ENCODE measurements around the gene RHOD. TPM values are rescaled to one million over a fixed set of nuclear protein-coding genes. Genes with fewer than 3 reads are reported as not detected.

The RHOD gene
- total RNA-seq, 1 experiment from 2014 or later = 190 TPM

- no peaks in the 10 kb centered on the region for H3K27me3 Mint-ChIP-seq (ENCODE audit: insufficient read depth, unreplicated experiment)
- no peaks in the 10 kb centered on the region for H3K4me1 Mint-ChIP-seq (ENCODE audit: insufficient read depth, unreplicated experiment)
- no TSS peak for BruUV-seq (replicated peaks)
- DNase-seq (ENCODE audit: unreplicated experiment) = no peak
- peaks cover 6% of the 10 kb centered on the region for H3K36me3 Mint-ChIP-seq (ENCODE audit: insufficient read depth, unreplicated experiment)
- intact Hi-C loops (cut with micrococcal nuclease) = no loop called here
- no peak for TF ChIP-seq CTCF (IDR thresholded peaks at IDR 0.05; ENCODE audit: unreplicated experiment)
- POLR2A ChIA-PET = no interaction called here
- no peak overlapping the region for H3K27ac Mint-ChIP-seq (ENCODE audit: low read depth, unreplicated experiment)
- H3K9me3 Mint-ChIP-seq (ENCODE audit: unreplicated experiment) = peaks cover under 1% of the 10 kb centered on the region
- H3K4me3 Mint-ChIP-seq (ENCODE audit: unreplicated experiment) = no peak overlapping the region
- CTCF ChIA-PET = no interaction called here
Measured at GRCh38 chr11:67013511-67014045, 43.1 kb upstream of the RHOD start.

GRCh38 chr11:67014343-67014742 lies 42.3 kb upstream of the RHOD start:
- H3K27ac Mint-ChIP-seq (ENCODE audit: low read depth, unreplicated experiment) = no peak overlapping the region
- ChIA-PET POLR2A (interaction anchor here (1.2 kb wide), 1 partner anchor 13 kb away, joined by 4 read pairs; no protein-coding TSS in a partner anchor), CTCF (no interaction called here)
- intact Hi-C loops (cut with micrococcal nuclease) = no loop called here
- H3K27me3 Mint-ChIP-seq (ENCODE audit: insufficient read depth, unreplicated experiment) = no peaks in the 10 kb centered on the region
- H3K36me3 Mint-ChIP-seq (ENCODE audit: insufficient read depth, unreplicated experiment) = peaks cover 6% of the 10 kb centered on the region
- TF ChIP-seq CTCF (IDR thresholded peaks at IDR 0.05; ENCODE audit: unreplicated experiment) = no peak
- H3K4me1 Mint-ChIP-seq (ENCODE audit: insufficient read depth, unreplicated experiment) = no peaks in the 10 kb centered on the region
- no peak for DNase-seq (ENCODE audit: unreplicated experiment)
- H3K9me3 Mint-ChIP-seq (ENCODE audit: unreplicated experiment) = peaks cover 7% of the 10 kb centered on the region
- BruUV-seq (replicated peaks) = no TSS peak
- no peak overlapping the region for H3K4me3 Mint-ChIP-seq (ENCODE audit: unreplicated experiment)

- POLR2A ChIA-PET = interaction anchor here (1.2 kb wide), 1 partner anchor 12 kb away, joined by 4 read pairs; no protein-coding TSS in a partner anchor
- no TSS peak for BruUV-seq (replicated peaks)
- intact Hi-C loops (cut with micrococcal nuclease) = no loop called here
- Mint-ChIP-seq H3K9me3 (ENCODE audit: unreplicated experiment) (peaks cover 7% of the 10 kb centered on the region), H3K4me1 (ENCODE audit: insufficient read depth, unreplicated experiment) (no peaks in the 10 kb centered on the region), H3K4me3 (ENCODE audit: unreplicated experiment) (no peak overlapping the region), H3K27ac (ENCODE audit: low read depth, unreplicated experiment) (no peak overlapping the region), H3K36me3 (ENCODE audit: insufficient read depth, unreplicated experiment) (peaks cover 6% of the 10 kb centered on the region), H3K27me3 (ENCODE audit: insufficient read depth, unreplicated experiment) (no peaks in the 10 kb centered on the region)
- TF ChIP-seq CTCF (IDR thresholded peaks at IDR 0.05; ENCODE audit: unreplicated experiment) = no peak
- DNase-seq (ENCODE audit: unreplicated experiment) = no peak
- CTCF ChIA-PET = interaction anchor here (1.1 kb wide), 1 partner anchor 44 kb away, joined by 3 read pairs; no protein-coding TSS in a partner anchor
Measured at GRCh38 chr11:67015048-67015447, 41.6 kb upstream of the RHOD start.

GRCh38 chr11:67016550-67016949 lies 40.1 kb upstream of the RHOD start:
- DNase-seq (ENCODE audit: unreplicated experiment) = no peak
- no TSS peak for BruUV-seq (replicated peaks)
- no peaks in the 10 kb centered on the region for H3K27me3 Mint-ChIP-seq (ENCODE audit: insufficient read depth, unreplicated experiment)
- H3K27ac Mint-ChIP-seq (ENCODE audit: low read depth, unreplicated experiment) = no peak overlapping the region
- ChIA-PET POLR2A (no interaction called here), CTCF (interaction anchor here (0.7 to 1.0 kb wide), 2 partner anchors 10 to 12 kb away, joined by 3 to 5 read pairs; no protein-coding TSS in a partner anchor)
- peaks cover 7% of the 10 kb centered on the region for H3K9me3 Mint-ChIP-seq (ENCODE audit: unreplicated experiment)
- TF ChIP-seq CTCF (IDR thresholded peaks at IDR 0.05; ENCODE audit: unreplicated experiment) = no peak
- H3K4me1 Mint-ChIP-seq (ENCODE audit: insufficient read depth, unreplicated experiment) = no peaks in the 10 kb centered on the region
- intact Hi-C loops (cut with micrococcal nuclease) = no loop called here
- peaks cover 6% of the 10 kb centered on the region for H3K36me3 Mint-ChIP-seq (ENCODE audit: insufficient read depth, unreplicated experiment)
- H3K4me3 Mint-ChIP-seq (ENCODE audit: unreplicated experiment) = no peak overlapping the region
